ENCODE results near the gene SNORC. TPM values are rescaled to one million over a fixed set of nuclear protein-coding genes. Genes with fewer than 3 reads are reported as not detected.

SNORC gene
- total RNA-seq, 1 donor from 2014 or later = 2.5 TPM

- DNase-seq (ENCODE audit: low read depth) = no peak
- TF ChIP-seq CTCF (IDR thresholded peaks at IDR 0.05; ENCODE audit: insufficient read depth, low read length, poor library complexity, severe bottlenecking) = no peak
- Histone ChIP-seq H3K27me3 (ENCODE audit: control insufficient read depth, insufficient read depth, low read length) (no peaks in the 10 kb centered on the region), H3K4me3 (ENCODE audit: low read depth, low read length) (no peak overlapping the region), H3K36me3 (ENCODE audit: control insufficient read depth, insufficient read depth, low read length) (peaks cover 5% of the 10 kb centered on the region)
Observed at GRCh38 chr2:232836934-232837333, 33.1 kb upstream of the SNORC start.

DNA sequence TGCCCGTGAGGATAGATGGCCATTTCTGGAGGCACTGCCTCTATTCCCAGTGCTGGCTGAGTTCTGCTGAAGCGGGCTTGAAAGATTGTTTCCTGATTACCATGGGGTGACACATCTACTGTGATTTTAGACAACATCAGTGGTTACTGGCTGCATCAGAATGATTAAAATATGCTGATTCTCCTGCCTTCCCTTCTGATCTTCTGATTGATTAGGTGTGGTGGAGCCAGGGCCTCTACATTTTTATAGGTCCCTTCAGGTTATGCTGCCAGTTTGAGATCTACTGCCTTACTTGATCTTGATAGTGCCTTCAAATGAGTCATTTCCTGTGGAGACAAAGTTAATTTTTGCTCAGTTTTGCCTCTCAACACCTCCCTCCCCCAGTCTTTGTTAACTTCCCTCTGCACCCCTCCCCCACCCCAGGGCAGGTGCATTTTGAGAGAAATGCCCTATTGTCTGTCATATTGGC lies 31.6 kb upstream of the SNORC start:
- no peak overlapping the region for H3K4me3 ChIP-seq (ENCODE audit: low read depth, low read length)
- peaks cover 3% of the 10 kb centered on the region for H3K36me3 ChIP-seq (ENCODE audit: control insufficient read depth, insufficient read depth, low read length)
- TF ChIP-seq CTCF (IDR thresholded peaks at IDR 0.05; ENCODE audit: insufficient read depth, low read length, poor library complexity, severe bottlenecking) = no peak
- H3K27me3 ChIP-seq (ENCODE audit: control insufficient read depth, insufficient read depth, low read length) = no peaks in the 10 kb centered on the region
- DNase-seq (ENCODE audit: low read depth) = no peak

DNA sequence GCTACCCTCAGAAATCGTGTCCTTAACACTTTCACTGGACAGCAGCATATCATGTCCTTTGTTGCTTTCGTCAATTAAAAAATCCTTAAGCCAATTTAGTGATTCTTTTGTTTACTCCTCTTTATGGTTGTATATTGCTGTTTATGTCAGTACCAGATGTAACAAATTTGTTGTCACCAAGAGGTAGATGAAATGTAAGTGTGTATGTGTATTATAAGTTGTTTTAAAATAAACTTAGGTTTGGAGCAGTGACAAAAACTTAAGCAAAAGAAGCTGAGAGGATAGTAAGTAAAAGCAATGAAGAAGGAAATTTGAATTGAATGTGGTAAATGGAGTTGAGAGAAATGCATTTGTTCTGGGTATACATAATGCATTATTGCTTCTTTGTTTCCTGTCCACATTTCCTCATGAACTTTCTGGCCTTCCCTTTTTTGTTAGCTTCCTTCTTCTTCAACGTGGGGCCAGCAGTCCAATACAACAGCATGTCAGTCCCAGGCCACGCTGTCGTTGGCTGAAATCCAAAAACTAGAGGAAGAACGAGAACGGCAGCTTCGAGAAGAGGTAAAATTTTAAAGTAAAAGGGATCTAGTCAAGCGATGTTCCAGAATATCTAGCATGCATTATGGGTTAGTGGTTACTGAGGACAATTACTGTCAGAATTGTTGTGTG lies 30.5 kb upstream of the SNORC start:
- TF ChIP-seq CTCF (IDR thresholded peaks at IDR 0.05; ENCODE audit: insufficient read depth, low read length, poor library complexity, severe bottlenecking) = no peak
- H3K4me3 ChIP-seq (ENCODE audit: low read depth, low read length) = no peak overlapping the region
- no peaks in the 10 kb centered on the region for H3K27me3 ChIP-seq (ENCODE audit: control insufficient read depth, insufficient read depth, low read length)
- no peaks in the 10 kb centered on the region for H3K36me3 ChIP-seq (ENCODE audit: control insufficient read depth, insufficient read depth, low read length)
- DNase-seq (ENCODE audit: low read depth) = no peak

GRCh38 chr2:232842689-232843088 lies 27.4 kb upstream of the SNORC start:
- DNase-seq (ENCODE audit: low read depth) = no peak
- H3K36me3 ChIP-seq (ENCODE audit: control insufficient read depth, insufficient read depth, low read length) = no peaks in the 10 kb centered on the region
- H3K27me3 ChIP-seq (ENCODE audit: control insufficient read depth, insufficient read depth, low read length) = no peaks in the 10 kb centered on the region
- no peak for TF ChIP-seq CTCF (IDR thresholded peaks at IDR 0.05; ENCODE audit: insufficient read depth, low read length, poor library complexity, severe bottlenecking)
- H3K4me3 ChIP-seq (ENCODE audit: low read depth, low read length) = no peak overlapping the region

GRCh38 chr2:232843834-232844233 lies 26.2 kb upstream of the SNORC start:
- no peak for DNase-seq (ENCODE audit: low read depth)
- no peak for TF ChIP-seq CTCF (IDR thresholded peaks at IDR 0.05; ENCODE audit: insufficient read depth, low read length, poor library complexity, severe bottlenecking)
- H3K4me3 ChIP-seq (ENCODE audit: low read depth, low read length) = no peak overlapping the region
- H3K36me3 ChIP-seq (ENCODE audit: control insufficient read depth, insufficient read depth, low read length) = no peaks in the 10 kb centered on the region
- no peaks in the 10 kb centered on the region for H3K27me3 ChIP-seq (ENCODE audit: control insufficient read depth, insufficient read depth, low read length)

GRCh38 chr2:232846055-232846454 lies 24.0 kb upstream of the SNORC start:
- Histone ChIP-seq H3K36me3 (ENCODE audit: control insufficient read depth, insufficient read depth, low read length) (no peaks in the 10 kb centered on the region), H3K27me3 (ENCODE audit: control insufficient read depth, insufficient read depth, low read length) (no peaks in the 10 kb centered on the region), H3K4me3 (ENCODE audit: low read depth, low read length) (no peak overlapping the region)
- TF ChIP-seq CTCF (IDR thresholded peaks at IDR 0.05; ENCODE audit: insufficient read depth, low read length, poor library complexity, severe bottlenecking) = no peak
- DNase-seq (ENCODE audit: low read depth) = no peak
